Upper lobe of right lung (tissue), 1 donor: ENCODE data around the gene CFAP58. TPM values are rescaled to one million over a fixed set of nuclear protein-coding genes. Genes with fewer than 3 reads are reported as not detected.
A peak's percentile ranks its signal among the peaks of the same experiment; 100 is the strongest.

Experiments used
- ATAC-seq: fragments of 200-7000 bp; cut with Tn5 transposase; one replicate; pipeline ENCODE4 v1.9.1; 2020; ENCODE audit warnings: mild to moderate bottlenecking, moderate library complexity
- DNase-seq: peaks from one replicate; pipeline ENCODE4 v3.0.0-alpha.2; 2020
- H3K27ac ChIP-seq: fragments of 200-600 bp; one replicate; pipeline ENCODE4 v1.8.0; 2022
- H3K27me3 ChIP-seq: fragments of 200-600 bp; one replicate; pipeline ENCODE4 v1.8.0; 2022; ENCODE audit warnings: mild to moderate bottlenecking
- H3K36me3 ChIP-seq: fragments of 200-600 bp; one replicate; pipeline ENCODE4 v1.8.0; 2022
- H3K4me1 ChIP-seq: fragments of 200-600 bp; one replicate; pipeline ENCODE4 v1.8.0; 2022
- H3K4me3 ChIP-seq: fragments of 200-600 bp; one replicate; pipeline ENCODE4 v1.8.0; 2022; ENCODE audit warnings: mild to moderate bottlenecking
- H3K9me3 ChIP-seq: fragments of 200-600 bp; one replicate; pipeline ENCODE4 v1.8.0; 2022
- intact Hi-C: fragments of 100-400 bp; cut with DNase I; formaldehyde crosslinking; loops from one replicate; pipeline ENCODE4 v1.11.0; 2022
- total RNA-seq: library from RNA; stranded (reverse); fragmentation: NEBNext Ultra II Directional; extraction: Animal tissue kit (Norgen Biotek cat#: 25700); gene quantifications from one replicate; pipeline ENCODE4 v1.2.1, GENCODE V29; 2021
- TF ChIP-seq, protein P1 (sequence below): fragments of 200-600 bp; IDR thresholded peaks from one replicate; pipeline ENCODE4 v1.8.0; 2022; ENCODE audit warnings: antibody characterized with exemption
- donor health status: DM: no; HTN: yes; CAD: no; lungs with severe emphysema.

CFAP58 gene
- total RNA-seq, 1 donor from 2014 or later = 0.14 TPM

GRCh38 chr10:104347295-104348045, 6.2 kb upstream of the CFAP58 start:
- Histone ChIP-seq H3K27ac (no peak overlapping the region), H3K36me3 (no peaks in the 10 kb centered on the region), H3K9me3 (no peaks in the 10 kb centered on the region), H3K4me1 (peaks cover 24% of the 10 kb centered on the region), H3K4me3 (no peak overlapping the region), H3K27me3 (no peaks in the 10 kb centered on the region)
- intact Hi-C loops = loop anchor here (5.0 kb wide), 2 partner anchors 40 to 55 kb away; no protein-coding TSS in a partner anchor
- TF ChIP-seq, protein P1, sequence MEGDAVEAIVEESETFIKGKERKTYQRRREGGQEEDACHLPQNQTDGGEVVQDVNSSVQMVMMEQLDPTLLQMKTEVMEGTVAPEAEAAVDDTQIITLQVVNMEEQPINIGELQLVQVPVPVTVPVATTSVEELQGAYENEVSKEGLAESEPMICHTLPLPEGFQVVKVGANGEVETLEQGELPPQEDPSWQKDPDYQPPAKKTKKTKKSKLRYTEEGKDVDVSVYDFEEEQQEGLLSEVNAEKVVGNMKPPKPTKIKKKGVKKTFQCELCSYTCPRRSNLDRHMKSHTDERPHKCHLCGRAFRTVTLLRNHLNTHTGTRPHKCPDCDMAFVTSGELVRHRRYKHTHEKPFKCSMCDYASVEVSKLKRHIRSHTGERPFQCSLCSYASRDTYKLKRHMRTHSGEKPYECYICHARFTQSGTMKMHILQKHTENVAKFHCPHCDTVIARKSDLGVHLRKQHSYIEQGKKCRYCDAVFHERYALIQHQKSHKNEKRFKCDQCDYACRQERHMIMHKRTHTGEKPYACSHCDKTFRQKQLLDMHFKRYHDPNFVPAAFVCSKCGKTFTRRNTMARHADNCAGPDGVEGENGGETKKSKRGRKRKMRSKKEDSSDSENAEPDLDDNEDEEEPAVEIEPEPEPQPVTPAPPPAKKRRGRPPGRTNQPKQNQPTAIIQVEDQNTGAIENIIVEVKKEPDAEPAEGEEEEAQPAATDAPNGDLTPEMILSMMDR = no peak
- ATAC-seq (no peak), DNase-seq (no peak)

- DNase-seq (no peak), ATAC-seq (peak; percentile 5)
- H3K9me3 ChIP-seq = no peaks in the 10 kb centered on the region
- TF ChIP-seq, protein P1 = no peak
- H3K4me1 ChIP-seq = peaks cover 27% of the 10 kb centered on the region
- no peaks in the 10 kb centered on the region for H3K27me3 ChIP-seq
- intact Hi-C loops = loop anchor here (5.0 kb wide), 2 partner anchors 41 to 56 kb away; no protein-coding TSS in a partner anchor
- no peaks in the 10 kb centered on the region for H3K36me3 ChIP-seq
- peak overlapping the region; percentile 80 for H3K27ac ChIP-seq
- H3K4me3 ChIP-seq = no peak overlapping the region
These were observed 5.0 kb upstream of the CFAP58 start for GRCh38 chr10:104348601-104349000.

- Histone ChIP-seq H3K9me3 (no peaks in the 10 kb centered on the region), H3K4me1 (peaks cover 30% of the 10 kb centered on the region), H3K27ac (peak overlapping the region; percentile 80), H3K27me3 (no peaks in the 10 kb centered on the region), H3K36me3 (no peaks in the 10 kb centered on the region), H3K4me3 (peak overlapping the region; percentile 2)
- intact Hi-C loops = loop anchor here (5.0 kb wide), 2 partner anchors 42 to 57 kb away; no protein-coding TSS in a partner anchor
- ATAC-seq = peak; percentile 64
- no peak for DNase-seq
- TF ChIP-seq, protein P1 = no peak
These were observed 4.0 kb upstream of the CFAP58 start for GRCh38 chr10:104349623-104350126.

GRCh38 chr10:104350127-104350635, 3.5 kb upstream of the CFAP58 start:
- DNase-seq = no peak
- no peaks in the 10 kb centered on the region for H3K27me3 ChIP-seq
- H3K4me3 ChIP-seq = peak overlapping the region; percentile 2
- H3K4me1 ChIP-seq = peaks cover 30% of the 10 kb centered on the region
- peak overlapping the region; percentile 80 for H3K27ac ChIP-seq
- intact Hi-C loops = no loop called here
- TF ChIP-seq, protein P1 = peak; percentile 74
- H3K36me3 ChIP-seq = no peaks in the 10 kb centered on the region
- ATAC-seq = peak; percentile 67
- H3K9me3 ChIP-seq = no peaks in the 10 kb centered on the region

DNA sequence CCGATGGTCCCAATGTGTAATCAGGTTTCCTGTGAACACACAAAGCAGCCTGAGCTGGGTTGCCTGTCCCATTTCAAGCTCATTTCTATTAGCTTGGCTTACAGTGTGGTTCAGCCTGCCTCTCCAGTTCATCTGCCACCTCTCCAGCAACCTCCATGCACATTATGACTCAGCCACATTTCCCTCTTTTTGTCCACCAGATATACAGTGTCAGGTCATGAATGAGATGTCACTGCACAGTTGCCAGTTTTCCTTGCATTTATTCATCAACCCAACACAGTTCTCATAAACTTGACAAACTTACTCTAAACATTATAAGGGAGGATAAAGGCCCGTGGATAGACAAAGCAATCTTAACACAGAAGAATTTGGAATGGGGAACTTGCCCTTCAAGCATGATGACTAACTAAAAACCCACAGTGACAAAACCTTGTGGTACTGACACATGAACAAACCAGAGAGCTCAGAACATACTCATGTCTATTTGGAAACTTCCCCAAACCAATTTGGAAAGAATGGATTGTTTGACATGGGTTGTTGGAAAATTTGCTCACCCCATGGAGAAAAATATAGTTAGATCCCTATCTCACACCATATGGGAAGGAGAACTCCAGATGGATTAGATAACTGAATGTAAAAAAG, 2.5 kb upstream of the CFAP58 start:
- H3K4me1 ChIP-seq = peaks cover 30% of the 10 kb centered on the region
- no peak for DNase-seq
- intact Hi-C loops = no loop called here
- H3K4me3 ChIP-seq = no peak overlapping the region
- H3K9me3 ChIP-seq = no peaks in the 10 kb centered on the region
- H3K27ac ChIP-seq = peak overlapping the region; percentile 55
- no peaks in the 10 kb centered on the region for H3K27me3 ChIP-seq
- H3K36me3 ChIP-seq = no peaks in the 10 kb centered on the region
- TF ChIP-seq, protein P1 = no peak
- peak; percentile 13 for ATAC-seq
